HEK293 (cell line): Measurements from ENCODE around the gene PWP1.

Experiments used
- CTCF ChIA-PET: fragments of 350-600 bp; formaldehyde crosslinking; extraction: SDS; loops from one replicate; lab custom pipeline; 2021; ENCODE audit warnings: antibody characterized with exemption; lab: Yijun Ruan, JAX
- POLR2A ChIA-PET: fragments of 300-600 bp; formaldehyde crosslinking; extraction: SDS; loops from one replicate; lab custom pipeline; 2020; ENCODE audit warnings: antibody characterized with exemption, inconsistent platforms; lab: Yijun Ruan, JAX
- H3K27ac ChIP-seq: fragments of 200-500 bp; sonication (Bioruptor generic); 2 replicates; pipeline ENCODE4 v1.5.1; 2014; ENCODE audit warnings: low read depth, low read length, control low read depth, inconsistent platforms; ENCODE audit errors: extremely low read depth
- H3K36me3 ChIP-seq, 2 experiments: fragments of 200-500 bp in 1 of 2; sonication (Bioruptor generic) in 1 of 2; 1 replicate in 1 of 2; 2 replicates in 1 of 2; pipeline ENCODE4 v1.5.1; 2014 to 2017; ENCODE audit warnings: inconsistent platforms in 2 of 2, low read length in 2 of 2; ENCODE audit not compliant: control insufficient read depth in 2 of 2, insufficient read depth in 1 of 2
- H3K4me1 ChIP-seq: fragments of 200-500 bp; sonication (Bioruptor generic); 2 replicates; pipeline ENCODE4 v1.5.1; 2014; ENCODE audit warnings: mild to moderate bottlenecking, low read length, inconsistent platforms; ENCODE audit not compliant: control insufficient read depth, insufficient read depth
- H3K4me3 ChIP-seq: 2 replicates; pipeline ENCODE4 v1.5.1; 2011; ENCODE audit warnings: low read depth, mild to moderate bottlenecking, control low read depth, low read length, moderate library complexity
- H3K9me3 ChIP-seq: fragments of 200-500 bp; sonication (Bioruptor generic); 2 replicates; pipeline ENCODE4 v1.5.1; 2014; ENCODE audit warnings: low read depth, low read length, inconsistent platforms; ENCODE audit not compliant: control insufficient read depth, insufficient read depth
- GLIS2 ChIP-seq: fragments of 450-650 bp; formaldehyde crosslinking; IDR thresholded peaks from 2 replicates; pipeline ENCODE4 v1.5.1; 2016; ENCODE audit warnings: missing biosample characterization, missing genetic modification characterization
- KLF8 ChIP-seq: fragments of 450-650 bp; formaldehyde crosslinking; IDR thresholded peaks from 2 replicates; pipeline ENCODE4 v1.5.1; 2016; ENCODE audit warnings: missing biosample characterization, missing genetic modification characterization
- MEIS1 ChIP-seq: sonication (generic); formaldehyde crosslinking; IDR thresholded peaks from 2 replicates; pipeline ENCODE4 v1.8.1; 2022; ENCODE audit warnings: missing genetic modification reagents, mild to moderate bottlenecking, borderline replicate concordance
- MYNN ChIP-seq: fragments of 450-650 bp; formaldehyde crosslinking; IDR thresholded peaks from 2 replicates; pipeline ENCODE4 v1.5.1; 2016; ENCODE audit warnings: missing biosample characterization, missing genetic modification characterization, borderline replicate concordance
- OVOL3 ChIP-seq: fragments of 450-650 bp; formaldehyde crosslinking; IDR thresholded peaks from 2 replicates; pipeline ENCODE4 v1.5.1; 2016; ENCODE audit warnings: missing biosample characterization, missing genetic modification characterization
- REPIN1 ChIP-seq: fragments of 450-650 bp; formaldehyde crosslinking; IDR thresholded peaks from 2 replicates; pipeline ENCODE4 v1.5.1; 2017; ENCODE audit warnings: missing biosample characterization, missing genetic modification characterization, low read depth
- YY2 ChIP-seq: fragments of 450-650 bp; formaldehyde crosslinking; IDR thresholded peaks from 2 replicates; pipeline ENCODE4 v1.5.1; 2016; ENCODE audit warnings: missing biosample characterization, missing genetic modification characterization
- ZBTB21 ChIP-seq: fragments of 450-650 bp; formaldehyde crosslinking; IDR thresholded peaks from 2 replicates; pipeline ENCODE4 v1.5.1; 2017; ENCODE audit warnings: missing biosample characterization, missing genetic modification characterization
- ZNF10 ChIP-seq: fragments of 450-650 bp; formaldehyde crosslinking; IDR thresholded peaks from 2 replicates; pipeline ENCODE4 v1.5.1; 2017; ENCODE audit warnings: missing biosample characterization, missing genetic modification characterization
- ZNF16 ChIP-seq: fragments of 450-650 bp; formaldehyde crosslinking; IDR thresholded peaks from 2 replicates; pipeline ENCODE4 v1.5.1; 2016; ENCODE audit warnings: low read depth, missing biosample characterization, missing genetic modification characterization
- ZNF433 ChIP-seq: fragments of 450-650 bp; formaldehyde crosslinking; IDR thresholded peaks from 2 replicates; pipeline ENCODE4 v1.5.1; 2016; ENCODE audit warnings: missing biosample characterization, missing genetic modification characterization, low read depth
- ZNF560 ChIP-seq: fragments of 450-650 bp; formaldehyde crosslinking; IDR thresholded peaks from 2 replicates; pipeline ENCODE4 v1.5.1; 2017; ENCODE audit warnings: missing biosample characterization, missing genetic modification characterization, borderline replicate concordance
- ZNF596 ChIP-seq: fragments of 450-650 bp; IDR thresholded peaks from 2 replicates; pipeline ENCODE4 v1.5.0; 2018; ENCODE audit warnings: missing biosample characterization, mild to moderate bottlenecking, missing genetic modification characterization, moderate library complexity
- ZNF654 ChIP-seq: fragments of 450-650 bp; formaldehyde crosslinking; IDR thresholded peaks from 2 replicates; pipeline ENCODE4 v1.5.1; 2016; ENCODE audit warnings: low read depth, missing biosample characterization, missing genetic modification characterization
- ZNF677 ChIP-seq: fragments of 450-650 bp; IDR thresholded peaks from 2 replicates; pipeline ENCODE4 v1.5.0; 2018; ENCODE audit warnings: missing biosample characterization, mild to moderate bottlenecking, missing genetic modification characterization, moderate library complexity
- ZNF785 ChIP-seq: fragments of 450-650 bp; formaldehyde crosslinking; IDR thresholded peaks from 2 replicates; pipeline ENCODE4 v1.5.1; 2016; ENCODE audit warnings: missing biosample characterization, missing genetic modification characterization
- ZXDB ChIP-seq: fragments of 450-650 bp; formaldehyde crosslinking; IDR thresholded peaks from 2 replicates; pipeline ENCODE4 v1.5.1; 2016; ENCODE audit warnings: missing biosample characterization, missing genetic modification characterization
- TF ChIP-seq, protein P1 (sequence below): fragments of 450-650 bp; formaldehyde crosslinking; IDR thresholded peaks from 2 replicates; pipeline ENCODE4 v1.5.1; 2017; ENCODE audit warnings: missing biosample characterization, missing genetic modification characterization
- TF ChIP-seq, protein P2 (sequence below): fragments of 450-650 bp; formaldehyde crosslinking; conservative IDR thresholded peaks from 2 replicates; pipeline ENCODE4 v1.5.1; 2016; ENCODE audit warnings: low read depth, missing biosample characterization, missing genetic modification characterization
- TF ChIP-seq, protein P3 (sequence below): fragments of 450-650 bp; formaldehyde crosslinking; IDR thresholded peaks from 2 replicates; pipeline ENCODE4 v1.5.1; 2016; ENCODE audit warnings: missing biosample characterization, missing genetic modification characterization
- TF ChIP-seq, protein P4 (sequence below): fragments of 450-650 bp; formaldehyde crosslinking; IDR thresholded peaks from 2 replicates; pipeline ENCODE4 v1.5.1; 2016; ENCODE audit warnings: missing biosample characterization, missing genetic modification characterization, borderline replicate concordance
- TF ChIP-seq, protein P5 (sequence below): fragments of 450-650 bp; formaldehyde crosslinking; IDR thresholded peaks from 2 replicates; pipeline ENCODE4 v1.5.1; 2016; ENCODE audit warnings: missing biosample characterization, missing genetic modification characterization

PWP1 gene

DNA sequence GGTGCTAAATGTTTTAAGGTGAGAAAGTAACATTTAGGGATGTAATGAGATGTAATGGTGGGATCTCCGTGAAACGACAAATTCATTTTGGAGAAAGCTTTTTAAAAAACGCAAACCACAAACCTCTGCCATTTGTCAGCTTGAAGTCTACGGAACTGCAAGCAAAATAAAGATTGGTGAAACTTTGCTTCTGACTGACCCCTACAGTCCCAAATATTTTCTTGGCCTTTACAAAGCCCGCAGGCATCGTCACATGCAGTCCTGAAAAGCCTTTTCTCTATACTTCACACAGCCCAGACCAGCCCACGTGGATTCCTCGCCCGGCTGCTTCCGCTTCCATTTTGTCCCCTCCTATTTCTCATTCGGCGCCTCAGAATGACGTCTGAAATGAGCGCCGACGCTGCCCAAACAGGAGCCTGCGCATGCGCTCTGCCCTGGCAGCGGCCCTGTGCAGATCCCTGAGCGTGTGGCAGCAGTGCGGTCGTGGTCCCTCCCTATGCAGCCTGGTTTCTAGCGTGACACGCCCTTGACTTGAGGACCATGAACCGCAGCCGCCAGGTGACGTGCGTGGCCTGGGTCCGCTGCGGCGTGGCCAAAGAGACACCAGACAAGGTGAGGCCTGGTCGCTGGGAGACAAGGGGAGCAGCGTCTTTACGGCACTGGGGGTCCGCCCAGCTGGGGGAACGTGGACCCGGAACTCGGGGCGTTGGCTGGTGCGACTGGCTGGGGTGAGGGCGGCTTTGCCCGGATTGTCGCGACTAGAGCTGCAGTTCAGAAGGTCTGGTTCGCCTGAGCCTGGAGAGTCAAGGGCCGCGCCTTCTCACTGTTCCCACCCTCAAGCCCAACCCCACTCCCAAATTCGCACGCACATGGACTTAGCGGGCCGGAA is at the start of gene PWP1:
Gene PWP1 (plus strand): TSS at position 440 of the 889 bp plus-strand sequence. CDS start 101 bp downstream, at position 541.
- CTCF ChIA-PET: interaction anchor here (0.6 to 1.5 kb wide), 2 partner anchors 10 to 553 kb away, joined by 5 to 15 read pairs; no protein-coding TSS in a partner anchor
- no peaks in the 10 kb centered on the region for H3K9me3 ChIP-seq
- peak within 1 kb of the TSS; percentile 76 for H3K4me3 ChIP-seq
- H3K4me1 ChIP-seq: peaks cover 4% of the 10 kb centered on the region; the same call in 1 of the 2 replicates
- peaks cover 22 to 27% of the 10 kb centered on the region in 2 experiments for H3K36me3 ChIP-seq
- POLR2A ChIA-PET: no interaction called here
- peak within 1 kb of the TSS; percentile 55 for H3K27ac ChIP-seq
- TF ChIP-seq ZNF596 (tag by site-specific recombination): no peak
- TF ChIP-seq, protein P1, sequence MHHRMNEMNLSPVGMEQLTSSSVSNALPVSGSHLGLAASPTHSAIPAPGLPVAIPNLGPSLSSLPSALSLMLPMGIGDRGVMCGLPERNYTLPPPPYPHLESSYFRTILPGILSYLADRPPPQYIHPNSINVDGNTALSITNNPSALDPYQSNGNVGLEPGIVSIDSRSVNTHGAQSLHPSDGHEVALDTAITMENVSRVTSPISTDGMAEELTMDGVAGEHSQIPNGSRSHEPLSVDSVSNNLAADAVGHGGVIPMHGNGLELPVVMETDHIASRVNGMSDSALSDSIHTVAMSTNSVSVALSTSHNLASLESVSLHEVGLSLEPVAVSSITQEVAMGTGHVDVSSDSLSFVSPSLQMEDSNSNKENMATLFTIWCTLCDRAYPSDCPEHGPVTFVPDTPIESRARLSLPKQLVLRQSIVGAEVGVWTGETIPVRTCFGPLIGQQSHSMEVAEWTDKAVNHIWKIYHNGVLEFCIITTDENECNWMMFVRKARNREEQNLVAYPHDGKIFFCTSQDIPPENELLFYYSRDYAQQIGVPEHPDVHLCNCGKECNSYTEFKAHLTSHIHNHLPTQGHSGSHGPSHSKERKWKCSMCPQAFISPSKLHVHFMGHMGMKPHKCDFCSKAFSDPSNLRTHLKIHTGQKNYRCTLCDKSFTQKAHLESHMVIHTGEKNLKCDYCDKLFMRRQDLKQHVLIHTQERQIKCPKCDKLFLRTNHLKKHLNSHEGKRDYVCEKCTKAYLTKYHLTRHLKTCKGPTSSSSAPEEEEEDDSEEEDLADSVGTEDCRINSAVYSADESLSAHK (tag by site-specific recombination): no peak
- TF ChIP-seq, protein P2, sequence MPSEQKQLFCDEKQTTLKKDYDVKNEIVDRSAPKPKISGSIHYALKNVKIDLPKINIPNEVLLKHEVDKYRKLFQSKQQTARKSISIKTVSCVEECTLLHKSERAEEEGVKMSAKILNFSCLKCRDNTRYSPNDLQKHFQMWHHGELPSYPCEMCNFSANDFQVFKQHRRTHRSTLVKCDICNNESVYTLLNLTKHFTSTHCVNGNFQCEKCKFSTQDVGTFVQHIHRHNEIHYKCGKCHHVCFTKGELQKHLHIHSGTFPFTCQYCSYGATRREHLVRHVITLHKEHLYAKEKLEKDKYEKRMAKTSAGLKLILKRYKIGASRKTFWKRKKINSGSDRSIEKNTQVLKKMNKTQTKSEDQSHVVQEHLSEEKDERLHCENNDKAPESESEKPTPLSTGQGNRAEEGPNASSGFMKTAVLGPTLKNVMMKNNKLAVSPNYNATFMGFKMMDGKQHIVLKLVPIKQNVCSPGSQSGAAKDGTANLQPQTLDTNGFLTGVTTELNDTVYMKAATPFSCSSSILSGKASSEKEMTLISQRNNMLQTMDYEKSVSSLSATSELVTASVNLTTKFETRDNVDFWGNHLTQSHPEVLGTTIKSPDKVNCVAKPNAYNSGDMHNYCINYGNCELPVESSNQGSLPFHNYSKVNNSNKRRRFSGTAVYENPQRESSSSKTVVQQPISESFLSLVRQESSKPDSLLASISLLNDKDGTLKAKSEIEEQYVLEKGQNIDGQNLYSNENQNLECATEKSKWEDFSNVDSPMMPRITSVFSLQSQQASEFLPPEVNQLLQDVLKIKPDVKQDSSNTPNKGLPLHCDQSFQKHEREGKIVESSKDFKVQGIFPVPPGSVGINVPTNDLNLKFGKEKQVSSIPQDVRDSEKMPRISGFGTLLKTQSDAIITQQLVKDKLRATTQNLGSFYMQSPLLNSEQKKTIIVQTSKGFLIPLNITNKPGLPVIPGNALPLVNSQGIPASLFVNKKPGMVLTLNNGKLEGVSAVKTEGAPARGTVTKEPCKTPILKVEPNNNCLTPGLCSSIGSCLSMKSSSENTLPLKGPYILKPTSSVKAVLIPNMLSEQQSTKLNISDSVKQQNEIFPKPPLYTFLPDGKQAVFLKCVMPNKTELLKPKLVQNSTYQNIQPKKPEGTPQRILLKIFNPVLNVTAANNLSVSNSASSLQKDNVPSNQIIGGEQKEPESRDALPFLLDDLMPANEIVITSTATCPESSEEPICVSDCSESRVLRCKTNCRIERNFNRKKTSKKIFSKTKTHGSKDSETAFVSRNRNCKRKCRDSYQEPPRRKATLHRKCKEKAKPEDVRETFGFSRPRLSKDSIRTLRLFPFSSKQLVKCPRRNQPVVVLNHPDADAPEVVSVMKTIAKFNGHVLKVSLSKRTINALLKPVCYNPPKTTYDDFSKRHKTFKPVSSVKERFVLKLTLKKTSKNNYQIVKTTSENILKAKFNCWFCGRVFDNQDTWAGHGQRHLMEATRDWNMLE (tag by site-specific recombination): no peak; the same call in 1 of the 2 replicates
- no peak for TF ChIP-seq ZNF433 (tag by site-specific recombination)
- TF ChIP-seq, protein P3, sequence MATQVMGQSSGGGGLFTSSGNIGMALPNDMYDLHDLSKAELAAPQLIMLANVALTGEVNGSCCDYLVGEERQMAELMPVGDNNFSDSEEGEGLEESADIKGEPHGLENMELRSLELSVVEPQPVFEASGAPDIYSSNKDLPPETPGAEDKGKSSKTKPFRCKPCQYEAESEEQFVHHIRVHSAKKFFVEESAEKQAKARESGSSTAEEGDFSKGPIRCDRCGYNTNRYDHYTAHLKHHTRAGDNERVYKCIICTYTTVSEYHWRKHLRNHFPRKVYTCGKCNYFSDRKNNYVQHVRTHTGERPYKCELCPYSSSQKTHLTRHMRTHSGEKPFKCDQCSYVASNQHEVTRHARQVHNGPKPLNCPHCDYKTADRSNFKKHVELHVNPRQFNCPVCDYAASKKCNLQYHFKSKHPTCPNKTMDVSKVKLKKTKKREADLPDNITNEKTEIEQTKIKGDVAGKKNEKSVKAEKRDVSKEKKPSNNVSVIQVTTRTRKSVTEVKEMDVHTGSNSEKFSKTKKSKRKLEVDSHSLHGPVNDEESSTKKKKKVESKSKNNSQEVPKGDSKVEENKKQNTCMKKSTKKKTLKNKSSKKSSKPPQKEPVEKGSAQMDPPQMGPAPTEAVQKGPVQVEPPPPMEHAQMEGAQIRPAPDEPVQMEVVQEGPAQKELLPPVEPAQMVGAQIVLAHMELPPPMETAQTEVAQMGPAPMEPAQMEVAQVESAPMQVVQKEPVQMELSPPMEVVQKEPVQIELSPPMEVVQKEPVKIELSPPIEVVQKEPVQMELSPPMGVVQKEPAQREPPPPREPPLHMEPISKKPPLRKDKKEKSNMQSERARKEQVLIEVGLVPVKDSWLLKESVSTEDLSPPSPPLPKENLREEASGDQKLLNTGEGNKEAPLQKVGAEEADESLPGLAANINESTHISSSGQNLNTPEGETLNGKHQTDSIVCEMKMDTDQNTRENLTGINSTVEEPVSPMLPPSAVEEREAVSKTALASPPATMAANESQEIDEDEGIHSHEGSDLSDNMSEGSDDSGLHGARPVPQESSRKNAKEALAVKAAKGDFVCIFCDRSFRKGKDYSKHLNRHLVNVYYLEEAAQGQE: 0 out of 2 replicates have a peak, but pooled peaks have one; percentile 14
- TF ChIP-seq ZNF785 (tag by site-specific recombination): no peak
- TF ChIP-seq OVOL3: no peak
- TF ChIP-seq YY2 (tag by site-specific recombination): peak; percentile 77
- TF ChIP-seq ZNF654 (tag by site-specific recombination): no peak
- TF ChIP-seq GLIS2: peak; percentile 71
- TF ChIP-seq, protein P4, sequence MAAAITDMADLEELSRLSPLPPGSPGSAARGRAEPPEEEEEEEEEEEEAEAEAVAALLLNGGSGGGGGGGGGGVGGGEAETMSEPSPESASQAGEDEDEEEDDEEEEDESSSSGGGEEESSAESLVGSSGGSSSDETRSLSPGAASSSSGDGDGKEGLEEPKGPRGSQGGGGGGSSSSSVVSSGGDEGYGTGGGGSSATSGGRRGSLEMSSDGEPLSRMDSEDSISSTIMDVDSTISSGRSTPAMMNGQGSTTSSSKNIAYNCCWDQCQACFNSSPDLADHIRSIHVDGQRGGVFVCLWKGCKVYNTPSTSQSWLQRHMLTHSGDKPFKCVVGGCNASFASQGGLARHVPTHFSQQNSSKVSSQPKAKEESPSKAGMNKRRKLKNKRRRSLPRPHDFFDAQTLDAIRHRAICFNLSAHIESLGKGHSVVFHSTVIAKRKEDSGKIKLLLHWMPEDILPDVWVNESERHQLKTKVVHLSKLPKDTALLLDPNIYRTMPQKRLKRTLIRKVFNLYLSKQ (tag by site-specific recombination): no peak
- TF ChIP-seq ZBTB21 (tag by site-specific recombination): no peak
- no peak for TF ChIP-seq ZNF10
- TF ChIP-seq ZNF16: no peak
- TF ChIP-seq MEIS1: no peak
- peak; percentile 78 for TF ChIP-seq KLF8 (tag by site-specific recombination)
- TF ChIP-seq ZNF560 (tag by site-specific recombination): no peak
- TF ChIP-seq, protein P5, sequence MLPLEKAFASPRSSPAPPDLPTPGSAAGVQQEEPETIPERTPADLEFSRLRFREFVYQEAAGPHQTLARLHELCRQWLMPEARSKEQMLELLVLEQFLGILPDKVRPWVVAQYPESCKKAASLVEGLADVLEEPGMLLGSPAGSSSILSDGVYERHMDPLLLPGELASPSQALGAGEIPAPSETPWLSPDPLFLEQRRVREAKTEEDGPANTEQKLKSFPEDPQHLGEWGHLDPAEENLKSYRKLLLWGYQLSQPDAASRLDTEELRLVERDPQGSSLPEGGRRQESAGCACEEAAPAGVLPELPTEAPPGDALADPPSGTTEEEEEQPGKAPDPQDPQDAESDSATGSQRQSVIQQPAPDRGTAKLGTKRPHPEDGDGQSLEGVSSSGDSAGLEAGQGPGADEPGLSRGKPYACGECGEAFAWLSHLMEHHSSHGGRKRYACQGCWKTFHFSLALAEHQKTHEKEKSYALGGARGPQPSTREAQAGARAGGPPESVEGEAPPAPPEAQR (tag by site-specific recombination): no peak
- no peak for TF ChIP-seq MYNN (tag by site-specific recombination)
- no peak for TF ChIP-seq REPIN1 (tag by site-specific recombination)
- TF ChIP-seq ZXDB (tag by site-specific recombination): peak; percentile 84
- TF ChIP-seq ZNF677 (tag by site-specific recombination): no peak
